Right lobe of liver (tissue), 4 donors: ENCODE measurements around the gene NEIL1.

ENCODE experiments used
- POLR2A ChIP-seq: fragments of 450-650 bp; IDR thresholded peaks from one replicate; pipeline ENCODE4 v1.6.1; 2017; ENCODE audit warnings: antibody characterized with exemption, mild to moderate bottlenecking
- TF ChIP-seq, protein P1 (sequence below), 4 donors: fragments of 200-600 bp in 3 of 4; fragments of 450-650 bp in 1 of 4; IDR thresholded peaks; one replicate each; pipeline versions ENCODE4 v1.5.1 to v1.8.0; 2016 to 2022; ENCODE audit warnings: antibody characterized with exemption in 4 of 4, mild to moderate bottlenecking in 2 of 4
- donor health status: DM: no; HTN: no; CAD: no.
- donor health status: DM: no; HTN: no; CAD: no.
- donor health status: DM: no; HTN: yes; CAD: no.

- TF ChIP-seq, protein P1, sequence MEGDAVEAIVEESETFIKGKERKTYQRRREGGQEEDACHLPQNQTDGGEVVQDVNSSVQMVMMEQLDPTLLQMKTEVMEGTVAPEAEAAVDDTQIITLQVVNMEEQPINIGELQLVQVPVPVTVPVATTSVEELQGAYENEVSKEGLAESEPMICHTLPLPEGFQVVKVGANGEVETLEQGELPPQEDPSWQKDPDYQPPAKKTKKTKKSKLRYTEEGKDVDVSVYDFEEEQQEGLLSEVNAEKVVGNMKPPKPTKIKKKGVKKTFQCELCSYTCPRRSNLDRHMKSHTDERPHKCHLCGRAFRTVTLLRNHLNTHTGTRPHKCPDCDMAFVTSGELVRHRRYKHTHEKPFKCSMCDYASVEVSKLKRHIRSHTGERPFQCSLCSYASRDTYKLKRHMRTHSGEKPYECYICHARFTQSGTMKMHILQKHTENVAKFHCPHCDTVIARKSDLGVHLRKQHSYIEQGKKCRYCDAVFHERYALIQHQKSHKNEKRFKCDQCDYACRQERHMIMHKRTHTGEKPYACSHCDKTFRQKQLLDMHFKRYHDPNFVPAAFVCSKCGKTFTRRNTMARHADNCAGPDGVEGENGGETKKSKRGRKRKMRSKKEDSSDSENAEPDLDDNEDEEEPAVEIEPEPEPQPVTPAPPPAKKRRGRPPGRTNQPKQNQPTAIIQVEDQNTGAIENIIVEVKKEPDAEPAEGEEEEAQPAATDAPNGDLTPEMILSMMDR (IDR thresholded peaks at IDR 0.05) = no peak
- no peak for TF ChIP-seq POLR2A
Observed at GRCh38 chr15:75403892-75404291, 57.1 kb downstream of the NEIL1 start.
